ENCODE results near the gene PLCB3.

- TF ChIP-seq HDAC2 (IDR thresholded peaks at IDR 0.05) = no peak
- TF ChIP-seq ZNF384 (IDR thresholded peaks at IDR 0.05; ENCODE audit: borderline replicate concordance, low read depth, low read length) = no peak
- TF ChIP-seq CBFB (IDR thresholded peaks at IDR 0.05; ENCODE audit: low read depth) = no peak
- no peak for TF ChIP-seq FOXM1 (IDR thresholded peaks at IDR 0.05; ENCODE audit: low read depth, low read length)
- no peak for TF ChIP-seq RBBP5 (conservative IDR thresholded peaks at IDR 0.05)
- no peak for TF ChIP-seq CTCF (IDR thresholded peaks at IDR 0.05 in 2 of 3, conservative IDR thresholded peaks at IDR 0.05 in 1 of 3; ENCODE audit: control insufficient read depth in 2 of 3, extremely low read depth in 1 of 3, insufficient read depth in 1 of 3, low read depth in 3 of 3, low read length in 3 of 3)
- no peak for TF ChIP-seq RB1 (IDR thresholded peaks at IDR 0.05; ENCODE audit: borderline replicate concordance)
- TF ChIP-seq NFYB (IDR thresholded peaks at IDR 0.05; ENCODE audit: insufficient read depth, low read depth, low read length) = no peak
- TF ChIP-seq TCF7 (IDR thresholded peaks at IDR 0.05; ENCODE audit: borderline replicate concordance) = no peak
- TF ChIP-seq EZH2 (IDR thresholded peaks at IDR 0.05; ENCODE audit: borderline replicate concordance, control insufficient read depth, low read depth, low read length) = no peak
- no peak for TF ChIP-seq POLR2A (IDR thresholded peaks at IDR 0.05; ENCODE audit: low read depth, low read length)
- TF ChIP-seq PAX8 (IDR thresholded peaks at IDR 0.05) = no peak
These were observed 44.4 kb downstream of the PLCB3 start for GRCh38 chr11:64295760-64296159.
